Mesothelial cell of epicardium (in vitro differentiated cells): ENCODE results near the gene C4orf54. TPM values are rescaled to one million over a fixed set of nuclear protein-coding genes. Genes with fewer than 3 reads are reported as not detected.

Experiments used
- DNase-seq, 2 experiments: peaks; one replicate each; pipeline ENCODE4 v3.0.0; 2021; ENCODE audit warnings: low spot score in 2 of 2; ENCODE audit not compliant: unreplicated experiment in 2 of 2
- H3K27ac Mint-ChIP-seq: 2 replicates; pipeline ENCODE4 v1.8.0; 2021; ENCODE audit warnings: mixed read lengths
- H3K27me3 Mint-ChIP-seq: 2 replicates; pipeline ENCODE4 v1.8.0; 2021; ENCODE audit warnings: low read depth, mixed read lengths
- H3K36me3 Mint-ChIP-seq: 2 replicates; pipeline ENCODE4 v1.8.0; 2021; ENCODE audit warnings: mixed read lengths
- H3K4me1 Mint-ChIP-seq: 2 replicates; pipeline ENCODE4 v1.8.0; 2021; ENCODE audit warnings: mixed read lengths
- H3K4me3 Mint-ChIP-seq: 2 replicates; pipeline ENCODE4 v1.8.0; 2021; ENCODE audit warnings: mild to moderate bottlenecking, moderate library complexity, mixed read lengths
- H3K9me3 Mint-ChIP-seq: 2 replicates; pipeline ENCODE4 v1.8.0; 2021; ENCODE audit warnings: mixed read lengths
- total RNA-seq: library from RNA; stranded (reverse); gene quantifications from 3 replicates; pipeline ENCODE4 v1.2.1, GENCODE V29; 2021
- TF ChIP-seq, protein P1 (sequence below): fragments of 200-600 bp; sonication (generic); IDR thresholded peaks from one replicate; pipeline ENCODE4 v1.5.0; 2021; ENCODE audit warnings: antibody characterized with exemption; ENCODE audit not compliant: unreplicated experiment

Gene C4orf54
- total RNA-seq, 1 donor from 2014 or later = 0.04 TPM

- peaks cover 12% of the 10 kb centered on the region for H3K4me1 Mint-ChIP-seq
- no peaks in the 10 kb centered on the region for H3K36me3 Mint-ChIP-seq
- no peak overlapping the region for H3K4me3 Mint-ChIP-seq
- DNase-seq = no peak
- no peaks in the 10 kb centered on the region for H3K9me3 Mint-ChIP-seq
- H3K27me3 Mint-ChIP-seq = no peaks in the 10 kb centered on the region
- TF ChIP-seq, protein P1, sequence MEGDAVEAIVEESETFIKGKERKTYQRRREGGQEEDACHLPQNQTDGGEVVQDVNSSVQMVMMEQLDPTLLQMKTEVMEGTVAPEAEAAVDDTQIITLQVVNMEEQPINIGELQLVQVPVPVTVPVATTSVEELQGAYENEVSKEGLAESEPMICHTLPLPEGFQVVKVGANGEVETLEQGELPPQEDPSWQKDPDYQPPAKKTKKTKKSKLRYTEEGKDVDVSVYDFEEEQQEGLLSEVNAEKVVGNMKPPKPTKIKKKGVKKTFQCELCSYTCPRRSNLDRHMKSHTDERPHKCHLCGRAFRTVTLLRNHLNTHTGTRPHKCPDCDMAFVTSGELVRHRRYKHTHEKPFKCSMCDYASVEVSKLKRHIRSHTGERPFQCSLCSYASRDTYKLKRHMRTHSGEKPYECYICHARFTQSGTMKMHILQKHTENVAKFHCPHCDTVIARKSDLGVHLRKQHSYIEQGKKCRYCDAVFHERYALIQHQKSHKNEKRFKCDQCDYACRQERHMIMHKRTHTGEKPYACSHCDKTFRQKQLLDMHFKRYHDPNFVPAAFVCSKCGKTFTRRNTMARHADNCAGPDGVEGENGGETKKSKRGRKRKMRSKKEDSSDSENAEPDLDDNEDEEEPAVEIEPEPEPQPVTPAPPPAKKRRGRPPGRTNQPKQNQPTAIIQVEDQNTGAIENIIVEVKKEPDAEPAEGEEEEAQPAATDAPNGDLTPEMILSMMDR = no peak
- no peak overlapping the region for H3K27ac Mint-ChIP-seq
Observed at GRCh38 chr4:99642725-99643489, 14.7 kb downstream of the C4orf54 start.

GRCh38 chr4:99640676-99641075, 17.0 kb downstream of the C4orf54 start:
- Mint-ChIP-seq H3K4me3 (no peak overlapping the region), H3K27me3 (no peaks in the 10 kb centered on the region), H3K36me3 (no peaks in the 10 kb centered on the region), H3K4me1 (peaks cover 9% of the 10 kb centered on the region), H3K27ac (no peak overlapping the region), H3K9me3 (no peaks in the 10 kb centered on the region)
- no peak for DNase-seq
- TF ChIP-seq, protein P1 = no peak

GRCh38 chr4:99637174-99637573, 20.5 kb downstream of the C4orf54 start:
- no peaks in the 10 kb centered on the region for H3K9me3 Mint-ChIP-seq
- TF ChIP-seq, protein P1 = no peak
- H3K27ac Mint-ChIP-seq = no peak overlapping the region
- no peak for DNase-seq
- H3K27me3 Mint-ChIP-seq = no peaks in the 10 kb centered on the region
- H3K4me3 Mint-ChIP-seq = no peak overlapping the region
- no peaks in the 10 kb centered on the region for H3K36me3 Mint-ChIP-seq
- no peaks in the 10 kb centered on the region for H3K4me1 Mint-ChIP-seq

DNA sequence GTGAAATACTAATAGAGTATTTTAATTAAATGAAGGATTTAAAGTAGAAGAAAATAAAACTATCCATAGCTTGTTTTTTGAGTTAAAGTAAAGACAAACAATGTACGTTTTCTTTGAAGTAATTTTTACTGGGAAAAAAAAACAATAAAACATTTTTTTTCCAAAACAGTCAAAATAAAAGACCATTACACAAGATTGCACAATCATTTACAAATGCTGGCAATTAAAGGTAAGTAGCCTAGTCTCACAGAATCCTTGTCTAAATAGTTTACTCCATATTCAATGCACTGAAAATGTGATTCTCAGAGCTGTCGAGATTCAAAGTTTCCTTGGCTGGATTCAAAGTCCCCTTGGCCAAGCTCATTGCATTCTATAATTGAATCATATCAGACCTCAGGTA, 21.2 kb downstream of the C4orf54 start:
- Mint-ChIP-seq H3K36me3 (no peaks in the 10 kb centered on the region), H3K27me3 (no peaks in the 10 kb centered on the region), H3K27ac (no peak overlapping the region), H3K4me3 (no peak overlapping the region), H3K4me1 (no peaks in the 10 kb centered on the region), H3K9me3 (no peaks in the 10 kb centered on the region)
- TF ChIP-seq, protein P1 = no peak
- DNase-seq = no peak

DNA sequence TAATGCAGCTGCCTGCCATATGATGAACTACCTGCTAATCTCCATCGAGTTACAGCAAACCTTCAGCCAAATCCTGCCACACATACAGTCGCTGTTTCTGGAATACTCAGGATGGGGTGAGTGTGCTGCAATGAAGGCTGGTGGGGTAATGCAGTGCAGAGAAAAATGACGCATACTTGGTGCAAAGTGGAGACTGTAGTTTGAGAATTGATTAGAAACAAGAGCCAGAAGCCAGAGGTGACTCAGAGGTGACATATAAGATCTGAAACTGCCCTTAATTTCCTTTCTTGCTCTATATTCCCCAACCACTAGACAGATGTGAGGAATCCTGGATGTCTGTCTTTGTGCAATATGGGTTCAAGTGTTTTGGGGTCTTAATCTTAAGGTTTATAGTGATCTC, 22.0 kb downstream of the C4orf54 start:
- no peaks in the 10 kb centered on the region for H3K4me1 Mint-ChIP-seq
- H3K4me3 Mint-ChIP-seq = no peak overlapping the region
- no peaks in the 10 kb centered on the region for H3K9me3 Mint-ChIP-seq
- no peak overlapping the region for H3K27ac Mint-ChIP-seq
- H3K36me3 Mint-ChIP-seq = no peaks in the 10 kb centered on the region
- TF ChIP-seq, protein P1 = no peak
- DNase-seq = no peak
- H3K27me3 Mint-ChIP-seq = no peaks in the 10 kb centered on the region
